ENCODE measurements around the gene ALDH1L2.

Gene ALDH1L2

DNA sequence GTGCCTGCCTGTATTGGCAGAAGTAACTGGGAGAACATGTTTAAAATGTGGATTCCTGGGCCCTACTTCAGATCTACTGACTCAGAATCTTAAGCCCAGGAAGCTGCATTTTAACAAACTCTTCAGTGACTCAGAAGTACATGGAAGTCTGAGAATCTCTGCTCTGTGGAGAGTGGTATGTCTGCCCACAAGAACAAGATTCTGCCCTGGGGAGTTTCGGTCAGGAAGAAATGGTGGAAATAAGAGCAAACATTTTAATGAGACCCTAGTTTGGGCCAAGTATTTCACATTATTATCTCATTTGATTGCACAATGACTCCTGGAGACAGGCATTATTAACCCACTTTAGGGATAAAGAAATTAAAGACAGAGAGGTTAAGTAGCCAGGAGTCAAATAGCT, 8.2 kb downstream of the ALDH1L2 start:
- TF ChIP-seq CEBPB (IDR thresholded peaks at IDR 0.05) (0 out of 2 replicates have a peak, but pooled peaks have one; percentile 5), YY1 (IDR thresholded peaks at IDR 0.05; ENCODE audit: low read depth) (no peak)
- TF ChIP-seq, protein P1, sequence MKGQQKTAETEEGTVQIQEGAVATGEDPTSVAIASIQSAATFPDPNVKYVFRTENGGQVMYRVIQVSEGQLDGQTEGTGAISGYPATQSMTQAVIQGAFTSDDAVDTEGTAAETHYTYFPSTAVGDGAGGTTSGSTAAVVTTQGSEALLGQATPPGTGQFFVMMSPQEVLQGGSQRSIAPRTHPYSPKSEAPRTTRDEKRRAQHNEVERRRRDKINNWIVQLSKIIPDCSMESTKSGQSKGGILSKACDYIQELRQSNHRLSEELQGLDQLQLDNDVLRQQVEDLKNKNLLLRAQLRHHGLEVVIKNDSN (IDR thresholded peaks at IDR 0.05) = no peak

DNA sequence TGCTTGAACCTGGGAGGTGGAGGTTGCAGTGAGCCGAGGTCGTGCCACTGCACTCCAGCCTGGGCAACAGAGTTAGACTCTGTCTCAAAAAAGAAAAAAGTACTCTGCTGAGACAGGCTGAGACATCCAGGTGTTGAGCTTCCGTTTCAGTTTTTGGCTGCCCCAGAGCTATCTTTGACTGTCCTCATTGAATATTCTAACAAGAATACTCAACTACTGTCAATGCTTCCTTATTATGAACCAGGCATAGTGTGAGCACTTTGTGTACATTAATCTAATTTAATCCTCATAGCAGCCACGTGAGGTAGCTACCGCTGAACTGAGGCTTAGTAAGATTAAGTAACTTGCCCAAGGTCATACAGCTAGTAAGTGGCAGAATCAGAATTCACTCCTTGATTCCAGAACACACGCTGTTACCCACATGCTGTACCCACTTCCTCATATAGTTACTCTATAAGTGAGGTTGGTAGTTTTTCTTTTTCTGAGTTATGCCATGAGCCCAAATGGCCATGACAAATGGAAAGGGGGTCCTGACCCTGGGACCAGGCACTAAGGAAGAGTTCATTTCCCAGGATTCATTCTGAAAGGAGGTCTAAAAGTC, 11.3 kb downstream of the ALDH1L2 start:
- TF ChIP-seq TAF1 (IDR thresholded peaks at IDR 0.05; ENCODE audit: low read depth) (no peak), EP300 (IDR thresholded peaks at IDR 0.05; ENCODE audit: borderline replicate concordance) (no peak), FOXM1 (IDR thresholded peaks at IDR 0.05; ENCODE audit: borderline replicate concordance, low read depth) (no peak), CEBPB (IDR thresholded peaks at IDR 0.05) (no peak)
- TF ChIP-seq, protein P2, sequence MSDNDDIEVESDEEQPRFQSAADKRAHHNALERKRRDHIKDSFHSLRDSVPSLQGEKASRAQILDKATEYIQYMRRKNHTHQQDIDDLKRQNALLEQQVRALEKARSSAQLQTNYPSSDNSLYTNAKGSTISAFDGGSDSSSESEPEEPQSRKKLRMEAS (IDR thresholded peaks at IDR 0.05) = no peak

DNA sequence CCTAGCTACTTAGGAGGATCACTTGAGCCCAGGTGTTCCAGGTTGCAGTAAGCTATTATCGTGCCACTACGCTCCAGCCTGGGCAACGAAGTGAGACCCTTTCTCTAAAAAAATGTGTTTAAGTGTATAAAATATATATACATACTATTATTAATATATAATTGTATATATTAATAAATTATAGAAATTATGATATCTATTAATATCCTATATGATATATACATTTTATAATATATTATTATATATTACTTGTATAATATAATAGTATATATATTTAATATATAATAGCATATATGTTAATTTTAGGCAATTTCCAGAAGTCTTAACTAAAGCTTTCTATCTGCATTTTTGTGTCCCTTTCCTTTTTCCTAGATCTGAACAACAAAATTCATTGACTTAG, 12.3 kb downstream of the ALDH1L2 start:
- no peak for TF ChIP-seq ZBTB7A (IDR thresholded peaks at IDR 0.05; ENCODE audit: low read depth)
- no peak for TF ChIP-seq YY1 (IDR thresholded peaks at IDR 0.05; ENCODE audit: low read depth)
- TF ChIP-seq TCF12 (IDR thresholded peaks at IDR 0.05; ENCODE audit: low read depth) = no peak
- no peak for TF ChIP-seq FOXM1 (IDR thresholded peaks at IDR 0.05; ENCODE audit: borderline replicate concordance, low read depth)
- TF ChIP-seq RAD21 (IDR thresholded peaks at IDR 0.05; ENCODE audit: low read depth) = no peak
- TF ChIP-seq EP300 (IDR thresholded peaks at IDR 0.05; ENCODE audit: borderline replicate concordance) = no peak

DNA sequence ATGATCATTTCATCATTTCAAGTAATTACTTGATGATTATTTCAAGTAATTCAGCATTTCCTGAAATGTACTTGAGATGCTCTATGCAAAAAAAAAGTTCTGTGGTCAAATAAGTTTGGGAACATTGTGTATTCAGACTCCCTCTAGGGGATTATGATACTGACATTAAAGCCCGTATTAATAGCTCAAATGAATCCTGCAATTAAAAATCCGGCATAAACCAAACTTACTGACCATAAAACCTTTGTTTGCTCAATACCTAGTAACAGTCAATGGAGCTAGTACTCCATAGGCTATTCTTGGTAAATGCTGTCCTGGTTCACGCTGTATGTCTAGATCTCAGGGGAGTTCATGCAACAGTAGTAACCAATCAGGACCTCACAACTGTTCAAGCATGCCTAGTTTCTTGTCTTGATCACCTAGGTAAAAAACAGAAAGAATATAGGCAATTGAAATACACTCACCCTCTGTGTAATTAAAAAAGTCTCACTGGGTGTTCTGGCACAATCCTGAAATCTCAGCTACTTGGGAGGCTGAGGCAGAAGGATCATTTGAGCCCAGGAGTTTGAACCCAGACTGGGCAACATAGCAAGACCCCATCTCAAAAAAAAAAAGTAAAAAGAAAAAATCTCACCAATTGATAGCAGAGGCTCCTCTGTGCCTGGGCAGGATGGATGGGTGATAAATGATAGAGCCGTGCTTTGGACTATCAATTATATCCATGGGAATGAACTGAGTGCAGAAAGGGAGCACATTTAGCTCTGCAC, 14.1 kb downstream of the ALDH1L2 start:
- no peak for TF ChIP-seq TEAD4 (IDR thresholded peaks at IDR 0.05)
- no peak for TF ChIP-seq CREB1 (IDR thresholded peaks at IDR 0.05; ENCODE audit: low read depth)
- TF ChIP-seq EGR1 (IDR thresholded peaks at IDR 0.05) = no peak
- TF ChIP-seq RAD21 (IDR thresholded peaks at IDR 0.05; ENCODE audit: low read depth) = no peak
- no peak for TF ChIP-seq CEBPB (IDR thresholded peaks at IDR 0.05)
- TF ChIP-seq, protein P3, sequence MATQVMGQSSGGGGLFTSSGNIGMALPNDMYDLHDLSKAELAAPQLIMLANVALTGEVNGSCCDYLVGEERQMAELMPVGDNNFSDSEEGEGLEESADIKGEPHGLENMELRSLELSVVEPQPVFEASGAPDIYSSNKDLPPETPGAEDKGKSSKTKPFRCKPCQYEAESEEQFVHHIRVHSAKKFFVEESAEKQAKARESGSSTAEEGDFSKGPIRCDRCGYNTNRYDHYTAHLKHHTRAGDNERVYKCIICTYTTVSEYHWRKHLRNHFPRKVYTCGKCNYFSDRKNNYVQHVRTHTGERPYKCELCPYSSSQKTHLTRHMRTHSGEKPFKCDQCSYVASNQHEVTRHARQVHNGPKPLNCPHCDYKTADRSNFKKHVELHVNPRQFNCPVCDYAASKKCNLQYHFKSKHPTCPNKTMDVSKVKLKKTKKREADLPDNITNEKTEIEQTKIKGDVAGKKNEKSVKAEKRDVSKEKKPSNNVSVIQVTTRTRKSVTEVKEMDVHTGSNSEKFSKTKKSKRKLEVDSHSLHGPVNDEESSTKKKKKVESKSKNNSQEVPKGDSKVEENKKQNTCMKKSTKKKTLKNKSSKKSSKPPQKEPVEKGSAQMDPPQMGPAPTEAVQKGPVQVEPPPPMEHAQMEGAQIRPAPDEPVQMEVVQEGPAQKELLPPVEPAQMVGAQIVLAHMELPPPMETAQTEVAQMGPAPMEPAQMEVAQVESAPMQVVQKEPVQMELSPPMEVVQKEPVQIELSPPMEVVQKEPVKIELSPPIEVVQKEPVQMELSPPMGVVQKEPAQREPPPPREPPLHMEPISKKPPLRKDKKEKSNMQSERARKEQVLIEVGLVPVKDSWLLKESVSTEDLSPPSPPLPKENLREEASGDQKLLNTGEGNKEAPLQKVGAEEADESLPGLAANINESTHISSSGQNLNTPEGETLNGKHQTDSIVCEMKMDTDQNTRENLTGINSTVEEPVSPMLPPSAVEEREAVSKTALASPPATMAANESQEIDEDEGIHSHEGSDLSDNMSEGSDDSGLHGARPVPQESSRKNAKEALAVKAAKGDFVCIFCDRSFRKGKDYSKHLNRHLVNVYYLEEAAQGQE (IDR thresholded peaks at IDR 0.05; ENCODE audit: low read depth) = no peak
- TF ChIP-seq, protein P1 (IDR thresholded peaks at IDR 0.05) = no peak
- TF ChIP-seq EP300 (IDR thresholded peaks at IDR 0.05; ENCODE audit: borderline replicate concordance) = no peak
- TF ChIP-seq TCF12 (IDR thresholded peaks at IDR 0.05; ENCODE audit: low read depth) = no peak
- no peak for TF ChIP-seq TAF1 (IDR thresholded peaks at IDR 0.05; ENCODE audit: low read depth)
- TF ChIP-seq, protein P2 (IDR thresholded peaks at IDR 0.05) = no peak
- TF ChIP-seq YY1 (IDR thresholded peaks at IDR 0.05; ENCODE audit: low read depth) = no peak
- TF ChIP-seq FOXM1 (IDR thresholded peaks at IDR 0.05; ENCODE audit: borderline replicate concordance, low read depth) = no peak
- TF ChIP-seq NFIC (IDR thresholded peaks at IDR 0.05) = no peak
- TF ChIP-seq ZBTB7A (IDR thresholded peaks at IDR 0.05; ENCODE audit: low read depth) = no peak

DNA sequence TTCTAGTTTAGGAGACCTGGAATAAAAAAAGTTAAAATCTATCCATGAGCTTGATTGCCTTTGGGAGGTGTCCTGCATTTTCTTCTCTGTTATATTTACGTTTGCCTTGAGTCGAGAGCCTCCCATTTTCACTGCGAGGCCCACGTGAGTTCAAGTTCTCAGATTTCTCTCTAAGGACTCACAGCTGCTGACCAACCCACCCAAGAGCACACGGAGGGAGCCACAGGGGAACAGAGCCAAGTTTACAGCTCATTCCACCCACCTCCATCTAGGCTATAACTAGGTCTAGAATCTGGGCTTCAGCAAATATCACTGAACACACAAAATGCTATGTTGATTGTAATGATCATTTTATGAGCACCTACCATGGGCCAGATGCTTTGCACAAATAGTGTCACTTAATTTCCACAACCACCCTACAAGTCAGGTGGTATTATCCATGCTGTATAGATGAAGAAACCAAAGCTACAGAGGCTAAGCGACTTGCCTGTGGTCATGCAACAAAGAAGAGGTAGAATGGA, 16.7 kb downstream of the ALDH1L2 start:
- TF ChIP-seq RAD21 (IDR thresholded peaks at IDR 0.05; ENCODE audit: low read depth) = no peak
- TF ChIP-seq CREB1 (IDR thresholded peaks at IDR 0.05; ENCODE audit: low read depth) = no peak
- no peak for TF ChIP-seq FOXM1 (IDR thresholded peaks at IDR 0.05; ENCODE audit: borderline replicate concordance, low read depth)
- no peak for TF ChIP-seq NFIC (IDR thresholded peaks at IDR 0.05)
- TF ChIP-seq TAF1 (IDR thresholded peaks at IDR 0.05; ENCODE audit: low read depth) = no peak
- no peak for TF ChIP-seq TEAD4 (IDR thresholded peaks at IDR 0.05)
- TF ChIP-seq TCF12 (IDR thresholded peaks at IDR 0.05; ENCODE audit: low read depth) = no peak
- TF ChIP-seq, protein P3 (IDR thresholded peaks at IDR 0.05; ENCODE audit: low read depth) = no peak
- TF ChIP-seq, protein P1 (IDR thresholded peaks at IDR 0.05) = no peak
- no peak for TF ChIP-seq ZBTB7A (IDR thresholded peaks at IDR 0.05; ENCODE audit: low read depth)
- no peak for TF ChIP-seq YY1 (IDR thresholded peaks at IDR 0.05; ENCODE audit: low read depth)
- no peak for TF ChIP-seq CEBPB (IDR thresholded peaks at IDR 0.05)
- no peak for TF ChIP-seq EP300 (IDR thresholded peaks at IDR 0.05; ENCODE audit: borderline replicate concordance)
